Chondrocyte (in vitro differentiated cells): ENCODE measurements around the gene IL5RA. TPM values are rescaled to one million over a fixed set of nuclear protein-coding genes. Genes with fewer than 3 reads are reported as not detected.

Experiments
- DNase-seq: peaks from one replicate; pipeline ENCODE4 v3.0.0; 2021; ENCODE audit warnings: mixed read lengths, low spot score
- H3K27ac Mint-ChIP-seq: one replicate; pipeline ENCODE4 v1.8.0; 2021; ENCODE audit warnings: mild to moderate bottlenecking, moderate library complexity, mixed read lengths; ENCODE audit not compliant: unreplicated experiment
- H3K27me3 Mint-ChIP-seq: 2 replicates; pipeline ENCODE4 v1.8.0; 2021; ENCODE audit warnings: low read depth, mixed read lengths
- H3K36me3 Mint-ChIP-seq: 2 replicates; pipeline ENCODE4 v1.8.0; 2021; ENCODE audit warnings: low read depth, mixed read lengths
- H3K4me1 Mint-ChIP-seq: 2 replicates; pipeline ENCODE4 v1.8.0; 2021; ENCODE audit warnings: low read depth, mild to moderate bottlenecking, mixed read lengths
- H3K4me3 Mint-ChIP-seq: one replicate; pipeline ENCODE4 v1.8.0; 2021; ENCODE audit warnings: mild to moderate bottlenecking, moderate library complexity, mixed read lengths; ENCODE audit not compliant: unreplicated experiment
- H3K9me3 Mint-ChIP-seq: 2 replicates; pipeline ENCODE4 v1.8.0; 2021; ENCODE audit warnings: low read depth, mixed read lengths
- total RNA-seq: library from RNA; stranded (reverse); gene quantifications from 3 replicates; pipeline ENCODE4 v1.2.1, GENCODE V29; 2021
- TF ChIP-seq, protein P1 (sequence below): fragments of 200-600 bp; sonication (generic); IDR thresholded peaks from 2 replicates; pipeline ENCODE4 v1.5.0; 2021; ENCODE audit warnings: antibody characterized with exemption, mild to moderate bottlenecking, moderate library complexity

The IL5RA gene
- total RNA-seq, 1 donor from 2014 or later: not detected

DNA sequence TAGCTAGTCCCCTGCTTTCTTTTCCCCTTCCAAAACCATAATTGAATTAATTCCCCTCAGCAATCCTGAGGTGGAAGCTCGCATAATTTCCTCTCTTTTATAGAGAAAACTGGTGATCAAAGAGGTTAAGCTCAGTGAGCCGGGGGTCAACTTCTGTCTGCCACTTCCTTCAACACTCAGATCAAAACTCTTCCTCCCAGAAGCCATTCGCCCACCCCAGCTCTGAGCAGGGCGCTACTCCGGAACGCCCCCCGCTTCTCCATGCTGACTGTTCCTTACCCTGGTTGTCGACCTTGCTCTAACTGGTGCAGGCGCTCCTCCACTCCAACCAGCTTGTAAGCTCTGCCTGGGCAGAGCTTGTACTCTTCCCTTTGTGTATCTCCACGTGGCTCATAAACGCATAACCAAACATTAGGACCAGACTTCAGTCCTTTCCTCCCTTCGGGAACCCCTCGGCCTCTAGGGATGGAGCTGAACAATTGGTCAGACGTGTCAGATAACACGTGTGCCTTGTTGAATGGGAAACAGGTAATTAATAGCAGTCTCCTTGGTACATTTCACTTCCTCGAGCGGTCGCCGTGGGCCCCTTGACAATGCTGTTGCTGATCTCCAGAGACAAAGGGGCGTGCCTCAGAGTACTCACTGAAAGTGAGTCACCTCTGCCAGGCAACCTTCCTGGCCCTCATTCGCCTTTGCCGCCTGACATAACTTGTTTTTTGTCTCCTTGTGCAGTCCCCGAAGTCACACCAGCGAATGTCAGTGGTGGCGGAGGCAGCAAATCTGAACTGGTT is 71.8 kb downstream of the IL5RA start:
- no peak overlapping the region for H3K27ac Mint-ChIP-seq
- no peaks in the 10 kb centered on the region for H3K36me3 Mint-ChIP-seq
- H3K27me3 Mint-ChIP-seq: peaks cover 2% of the 10 kb centered on the region
- no peak for DNase-seq
- TF ChIP-seq, protein P1, sequence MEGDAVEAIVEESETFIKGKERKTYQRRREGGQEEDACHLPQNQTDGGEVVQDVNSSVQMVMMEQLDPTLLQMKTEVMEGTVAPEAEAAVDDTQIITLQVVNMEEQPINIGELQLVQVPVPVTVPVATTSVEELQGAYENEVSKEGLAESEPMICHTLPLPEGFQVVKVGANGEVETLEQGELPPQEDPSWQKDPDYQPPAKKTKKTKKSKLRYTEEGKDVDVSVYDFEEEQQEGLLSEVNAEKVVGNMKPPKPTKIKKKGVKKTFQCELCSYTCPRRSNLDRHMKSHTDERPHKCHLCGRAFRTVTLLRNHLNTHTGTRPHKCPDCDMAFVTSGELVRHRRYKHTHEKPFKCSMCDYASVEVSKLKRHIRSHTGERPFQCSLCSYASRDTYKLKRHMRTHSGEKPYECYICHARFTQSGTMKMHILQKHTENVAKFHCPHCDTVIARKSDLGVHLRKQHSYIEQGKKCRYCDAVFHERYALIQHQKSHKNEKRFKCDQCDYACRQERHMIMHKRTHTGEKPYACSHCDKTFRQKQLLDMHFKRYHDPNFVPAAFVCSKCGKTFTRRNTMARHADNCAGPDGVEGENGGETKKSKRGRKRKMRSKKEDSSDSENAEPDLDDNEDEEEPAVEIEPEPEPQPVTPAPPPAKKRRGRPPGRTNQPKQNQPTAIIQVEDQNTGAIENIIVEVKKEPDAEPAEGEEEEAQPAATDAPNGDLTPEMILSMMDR: no peak
- H3K9me3 Mint-ChIP-seq: peaks cover 9% of the 10 kb centered on the region
- no peaks in the 10 kb centered on the region for H3K4me1 Mint-ChIP-seq
- H3K4me3 Mint-ChIP-seq: no peak overlapping the region

DNA sequence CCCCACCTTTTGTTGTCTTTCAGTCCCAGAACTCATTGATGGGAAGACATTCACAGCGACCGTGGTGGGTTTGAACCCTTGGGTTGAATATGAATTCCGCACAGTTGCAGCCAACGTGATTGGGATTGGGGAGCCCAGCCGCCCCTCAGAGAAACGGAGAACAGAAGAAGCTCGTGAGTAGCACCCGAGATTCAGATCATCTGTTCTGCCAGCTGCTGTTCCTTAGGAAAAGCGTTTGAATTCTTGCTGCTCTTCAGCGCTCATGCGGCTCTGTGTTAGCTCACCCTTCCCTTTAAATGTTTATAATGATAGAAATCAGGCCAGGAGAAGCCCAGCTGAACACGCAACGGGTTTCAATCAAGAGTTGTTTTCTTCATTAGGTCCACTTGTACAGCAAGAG is 73.0 kb downstream of the IL5RA start:
- TF ChIP-seq, protein P1: no peak
- H3K36me3 Mint-ChIP-seq: no peaks in the 10 kb centered on the region
- H3K4me1 Mint-ChIP-seq: no peaks in the 10 kb centered on the region
- H3K4me3 Mint-ChIP-seq: no peak overlapping the region
- peaks cover 2% of the 10 kb centered on the region for H3K27me3 Mint-ChIP-seq
- no peak for DNase-seq
- H3K27ac Mint-ChIP-seq: no peak overlapping the region
- H3K9me3 Mint-ChIP-seq: peaks cover 4% of the 10 kb centered on the region

DNA sequence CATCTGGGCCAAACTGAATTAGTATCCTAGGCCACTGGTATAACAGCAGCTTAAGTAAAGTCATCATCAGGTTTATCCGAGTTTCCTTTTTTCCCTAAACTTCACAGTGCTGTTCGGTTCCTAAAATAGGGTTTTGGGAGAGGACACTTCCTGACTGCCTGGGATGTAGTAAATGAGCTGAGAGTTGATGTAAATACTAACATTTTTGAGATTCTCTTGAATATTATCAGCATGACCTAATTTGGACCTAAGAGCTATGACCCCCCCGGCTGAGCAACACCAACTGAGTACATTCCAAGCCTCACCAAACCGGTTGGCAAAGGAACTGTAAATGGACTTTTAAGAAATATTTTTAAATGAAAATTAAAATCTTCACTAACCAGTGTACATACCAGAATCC is 78.8 kb downstream of the IL5RA start:
- Mint-ChIP-seq H3K27me3 (no peaks in the 10 kb centered on the region), H3K36me3 (no peaks in the 10 kb centered on the region), H3K4me3 (no peak overlapping the region), H3K9me3 (no peaks in the 10 kb centered on the region), H3K27ac (no peak overlapping the region), H3K4me1 (no peaks in the 10 kb centered on the region)
- TF ChIP-seq, protein P1: no peak
- no peak for DNase-seq

DNA sequence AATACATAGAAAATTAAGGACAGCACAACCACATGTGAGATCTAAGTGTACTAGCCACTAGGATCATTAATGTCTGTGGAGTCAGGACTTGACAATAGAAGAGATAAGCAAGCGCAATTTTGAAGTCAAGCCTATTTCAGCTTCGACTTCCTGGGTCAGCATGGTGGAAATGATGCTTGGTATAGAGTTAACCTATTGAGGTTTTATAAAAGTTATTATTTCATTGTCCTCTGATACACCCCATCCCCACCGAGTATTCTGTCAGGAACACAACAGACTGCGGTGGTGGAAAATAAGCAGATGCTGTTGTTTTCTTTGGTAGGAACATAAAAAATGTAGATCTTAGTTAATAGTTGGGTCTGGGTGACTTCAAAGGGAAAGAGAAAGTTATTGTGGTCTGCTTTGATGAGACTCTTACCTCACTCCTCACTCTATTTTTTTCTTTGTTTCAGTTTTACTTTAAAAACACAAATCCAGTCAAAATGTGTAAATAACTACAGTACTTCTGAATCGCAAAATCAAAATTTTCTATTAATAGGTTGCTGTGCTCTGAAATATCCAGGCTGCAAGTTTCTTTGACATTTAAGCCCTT is 82.1 kb downstream of the IL5RA start:
- Mint-ChIP-seq H3K9me3 (no peaks in the 10 kb centered on the region), H3K36me3 (no peaks in the 10 kb centered on the region), H3K27me3 (peaks cover 7% of the 10 kb centered on the region), H3K4me3 (no peak overlapping the region), H3K27ac (no peak overlapping the region), H3K4me1 (peaks cover 5% of the 10 kb centered on the region)
- DNase-seq: no peak
- TF ChIP-seq, protein P1: no peak

DNA sequence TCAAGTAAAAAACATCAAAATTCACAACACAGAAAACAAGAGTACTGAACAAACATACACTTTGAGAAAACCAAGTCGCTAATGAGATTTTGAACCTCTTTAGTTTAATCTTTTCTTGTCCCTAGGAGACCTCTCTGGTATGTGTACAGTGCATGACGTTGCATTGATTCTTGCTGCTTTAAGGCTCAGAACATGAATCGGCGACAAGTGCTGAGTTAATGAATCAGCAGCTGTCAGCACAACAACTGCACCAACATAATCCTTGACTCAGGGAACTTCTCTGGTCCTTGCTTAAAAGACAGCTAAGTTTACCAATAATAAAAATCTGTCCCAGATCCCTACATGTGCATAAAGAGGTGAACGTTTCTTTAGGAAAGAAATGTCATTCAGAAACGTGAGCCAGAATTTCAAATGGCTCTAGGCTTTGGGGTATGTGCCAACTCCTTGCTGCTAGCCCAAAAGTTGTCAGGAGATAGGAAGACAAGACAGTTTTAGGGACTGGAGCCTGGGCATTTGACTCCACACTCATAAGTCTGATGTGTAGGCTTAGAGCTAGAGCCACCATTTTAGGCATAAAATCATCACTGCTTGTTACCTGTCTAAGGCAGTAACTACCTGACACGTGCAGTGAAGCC is 86.9 kb downstream of the IL5RA start:
- Mint-ChIP-seq H3K9me3 (no peaks in the 10 kb centered on the region), H3K27me3 (peaks cover 17% of the 10 kb centered on the region)

More for the DNA sequence above, 86.9 kb downstream of the IL5RA start:
- Mint-ChIP-seq H3K27ac (no peak overlapping the region), H3K4me1 (peaks cover 5% of the 10 kb centered on the region), H3K4me3 (no peak overlapping the region), H3K36me3 (no peaks in the 10 kb centered on the region)
- DNase-seq: no peak
- TF ChIP-seq, protein P1: no peak
